Measurements from ENCODE around the gene CIART.

DNA sequence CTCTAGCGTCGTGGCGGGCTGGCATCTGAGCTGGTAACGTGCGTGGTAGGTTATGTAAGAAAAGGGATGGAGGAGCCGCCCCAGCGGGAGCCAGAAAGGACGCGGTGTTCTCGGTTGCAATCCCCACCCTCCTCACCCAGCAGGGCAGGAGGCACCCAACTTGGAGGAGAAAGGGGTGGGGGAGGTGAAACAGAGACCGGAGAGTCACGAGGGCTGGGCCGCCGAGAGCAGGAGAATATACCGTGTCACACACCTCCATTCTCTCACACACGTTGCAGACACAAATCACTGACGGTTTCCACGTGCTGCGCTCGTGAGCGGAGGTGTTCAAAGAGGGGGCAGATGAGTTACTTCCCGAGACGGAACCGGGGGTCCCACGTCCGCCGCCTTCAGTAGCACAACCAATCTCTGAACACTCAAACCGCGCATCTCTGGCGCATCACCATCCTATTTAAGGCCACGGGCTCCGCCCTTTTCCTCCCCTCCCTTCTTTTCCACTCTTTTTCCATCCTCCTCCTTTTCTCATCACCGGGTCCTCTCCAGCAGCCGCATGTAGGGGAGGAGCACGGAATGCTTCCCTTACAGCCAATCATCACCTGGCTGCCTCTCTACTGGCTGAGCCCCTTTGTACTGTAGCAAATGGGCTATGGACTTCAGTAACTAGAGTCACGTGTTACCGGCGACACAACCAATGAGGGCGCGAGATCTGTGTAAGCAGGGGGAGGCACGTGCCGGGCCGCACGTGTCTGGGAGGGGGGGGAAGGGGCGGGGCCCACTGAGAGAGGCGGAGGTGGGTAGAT is at the start of gene CIART:
- TF ChIP-seq POLR2A (IDR thresholded peaks at IDR 0.05): peak; percentile 42 to 45
- TF ChIP-seq, protein P1, sequence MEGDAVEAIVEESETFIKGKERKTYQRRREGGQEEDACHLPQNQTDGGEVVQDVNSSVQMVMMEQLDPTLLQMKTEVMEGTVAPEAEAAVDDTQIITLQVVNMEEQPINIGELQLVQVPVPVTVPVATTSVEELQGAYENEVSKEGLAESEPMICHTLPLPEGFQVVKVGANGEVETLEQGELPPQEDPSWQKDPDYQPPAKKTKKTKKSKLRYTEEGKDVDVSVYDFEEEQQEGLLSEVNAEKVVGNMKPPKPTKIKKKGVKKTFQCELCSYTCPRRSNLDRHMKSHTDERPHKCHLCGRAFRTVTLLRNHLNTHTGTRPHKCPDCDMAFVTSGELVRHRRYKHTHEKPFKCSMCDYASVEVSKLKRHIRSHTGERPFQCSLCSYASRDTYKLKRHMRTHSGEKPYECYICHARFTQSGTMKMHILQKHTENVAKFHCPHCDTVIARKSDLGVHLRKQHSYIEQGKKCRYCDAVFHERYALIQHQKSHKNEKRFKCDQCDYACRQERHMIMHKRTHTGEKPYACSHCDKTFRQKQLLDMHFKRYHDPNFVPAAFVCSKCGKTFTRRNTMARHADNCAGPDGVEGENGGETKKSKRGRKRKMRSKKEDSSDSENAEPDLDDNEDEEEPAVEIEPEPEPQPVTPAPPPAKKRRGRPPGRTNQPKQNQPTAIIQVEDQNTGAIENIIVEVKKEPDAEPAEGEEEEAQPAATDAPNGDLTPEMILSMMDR (IDR thresholded peaks at IDR 0.05): peak in 1 of 4 experiments; percentile 4

All from uterus (tissue), 2 donors.